Left cardiac atrium (tissue), 4 donors: ENCODE results near the gene ZNF491. TPM values are rescaled to one million over a fixed set of nuclear protein-coding genes. Genes with fewer than 3 reads are reported as not detected.

Source experiments
- ATAC-seq, 2 donors: fragments of 200-7000 bp; cut with Tn5 transposase; one replicate each; pipeline ENCODE4 v1.9.1; 2020; ENCODE audit warnings: mild to moderate bottlenecking in 2 of 2, moderate library complexity in 2 of 2
- DNase-seq: peaks from one replicate; pipeline ENCODE4 v3.0.0-alpha.2; 2020
- intact Hi-C, 2 donors: fragments of 100-400 bp; cut with DNase I; formaldehyde crosslinking; loops; one replicate each; pipeline versions ENCODE4 v1.14.1 to v1.15.1; 2022 to 2023
- total RNA-seq, 2 donors: library from RNA; stranded (reverse); fragmentation: NEBNext Ultra II Directional; extraction: Animal tissue kit (Norgen Biotek cat#: 25700); gene quantifications; one replicate each; pipeline ENCODE4 v1.2.1, GENCODE V29; 2021
- donor health status: DM: no; HTN: yes; CAD: no.
- donor health status: DM: no; HTN: yes; CAD: no; lungs with severe emphysema.
- donor health status: DM: yes; HTN: yes; CAD: no.
- donor health status: Dilated cardiomyopathy.

Gene ZNF491
- total RNA-seq, 2 donors from 2014 or later = 1.6 to 2.2 TPM

- ATAC-seq (no peak), DNase-seq (no peak)
- intact Hi-C loops = no loop called here
These were observed 55.0 kb downstream of the ZNF491 start for GRCh38 chr19:11853358-11853757.

- ATAC-seq = no peak
- intact Hi-C loops = no loop called here
- no peak for DNase-seq
These were observed 58.4 kb downstream of the ZNF491 start for GRCh38 chr19:11856596-11857250.

Other genes starting within 250 kb of the ZNF491 start
- 10 to 100 TPM; 36.8 to 37.2 TPM for gene ELOF1, start 239.3 kb upstream of the ZNF491 start, total RNA-seq
- 1 to 10 TPM; 4.5 to 5.4 TPM for gene ACP5, start 220.9 kb upstream of the ZNF491 start, total RNA-seq
- 1 to 10 TPM; 5.1 to 5.4 TPM for gene ZNF627, start 201.0 kb upstream of the ZNF491 start, total RNA-seq
- 1 to 10 TPM; 3.5 to 4.5 TPM for gene ZNF823, start 59.6 kb upstream of the ZNF491 start, total RNA-seq
- 1 to 10 TPM; 4.2 to 4.6 TPM for gene ZNF441, start 31.5 kb upstream of the ZNF491 start, total RNA-seq
- 1 to 10 TPM; 5.4 to 6.3 TPM for gene ZNF440, start 15.8 kb downstream of the ZNF491 start, total RNA-seq
- 1 to 10 TPM; 4.1 to 4.2 TPM for gene ZNF439, start 50.2 kb downstream of the ZNF491 start, total RNA-seq
- gene ZNF69, start 89.3 kb downstream of the ZNF491 start, total RNA-seq = 1 to 10 TPM; 4.4 to 4.5 TPM
- 1 to 10 TPM; 4.7 to 5.6 TPM for gene ZNF700, start 126.6 kb downstream of the ZNF491 start, total RNA-seq
- 1 to 10 TPM; 1.5 to 3.4 TPM for gene ZNF763, start 166.5 kb downstream of the ZNF491 start, total RNA-seq
- gene ZNF433, start 237.2 kb downstream of the ZNF491 start, total RNA-seq = 1 to 10 TPM; 2.9 to 4.0 TPM